Measurements from ENCODE around the gene TXNL4A.
"Not testable (repeated sequence)": the region's sequence is repeated elsewhere in the genome, so short reads cannot be mapped to it uniquely, and the experiment has no call there.

Gene TXNL4A

GRCh38 chr18:79963658-79964329 lies 24.6 kb downstream of the TXNL4A start:
- no peak for DNase-seq

DNA sequence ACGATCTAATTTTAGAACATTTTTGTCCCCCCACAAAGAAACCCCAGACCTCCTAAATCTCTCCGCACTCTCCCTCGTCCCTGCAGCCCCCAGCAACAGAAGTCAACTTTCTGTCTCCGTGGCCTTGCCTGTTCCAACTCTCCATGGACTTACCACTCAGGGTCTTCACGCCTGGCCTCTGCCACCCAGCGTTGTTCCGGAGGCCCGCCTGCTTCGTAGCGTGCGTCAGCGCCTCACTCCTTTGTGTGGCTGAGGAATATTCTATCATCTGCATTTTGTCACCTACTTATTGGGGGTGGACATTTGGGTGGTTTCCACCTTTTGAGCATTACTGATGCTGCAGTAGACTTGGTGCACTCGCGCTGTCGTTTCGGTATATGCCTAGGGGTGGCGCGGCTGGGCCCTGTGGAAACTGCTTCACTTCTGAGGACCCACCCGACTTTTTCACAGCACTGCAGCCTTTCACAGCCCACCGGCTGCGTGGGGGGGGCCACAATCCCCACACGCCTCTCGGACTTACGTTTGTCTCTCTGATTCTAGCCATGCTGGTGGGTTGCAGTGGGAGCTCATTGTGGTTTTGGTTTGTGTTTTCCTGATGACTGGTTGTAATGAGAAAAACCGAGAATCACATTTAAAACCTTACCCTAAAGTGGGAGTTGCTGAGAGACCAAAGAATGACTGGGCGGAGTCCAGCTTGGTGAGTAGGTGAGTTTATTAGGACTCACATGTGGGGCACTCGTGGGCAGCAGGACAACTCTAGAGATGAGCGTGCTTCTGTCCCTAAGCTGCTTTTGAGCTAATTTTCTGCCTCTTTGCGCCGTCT lies 25.3 kb downstream of the TXNL4A start:
- peak; percentile 75 for DNase-seq

GRCh38 chr18:79962311-79962710 lies 26.1 kb downstream of the TXNL4A start:
- DNase-seq: no peak

- no peak for DNase-seq
These were observed 26.7 kb downstream of the TXNL4A start for GRCh38 chr18:79961527-79962291.

GRCh38 chr18:79960921-79961526 lies 27.3 kb downstream of the TXNL4A start:
- no peak for DNase-seq

GRCh38 chr18:79960161-79960801 lies 28.1 kb downstream of the TXNL4A start:
- not testable (repeated sequence) for DNase-seq

GRCh38 chr18:79958981-79959380 lies 29.4 kb downstream of the TXNL4A start:
- DNase-seq: no peak

DNA sequence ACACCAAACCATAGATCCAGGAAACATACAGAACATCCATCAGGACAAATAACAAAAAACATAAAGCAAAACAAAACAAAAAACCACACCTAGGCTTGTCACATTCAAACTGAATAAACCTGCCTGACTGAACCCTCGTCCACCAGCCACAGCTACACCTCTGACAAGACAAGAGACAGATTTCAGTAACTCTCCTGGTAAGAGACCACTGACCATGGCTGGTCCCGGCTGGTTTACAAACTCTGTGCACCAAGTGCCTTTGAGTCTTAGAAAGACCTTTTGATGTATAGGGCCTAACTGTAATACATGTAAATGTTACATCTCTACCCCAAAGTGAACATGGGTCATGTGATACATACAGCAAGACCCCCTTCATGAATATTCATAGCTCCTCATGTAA lies 32.1 kb downstream of the TXNL4A start:
- no peak for DNase-seq

- no peak for DNase-seq
These were observed 32.9 kb downstream of the TXNL4A start for GRCh38 chr18:79955302-79956075.

- no peak for DNase-seq
These were observed 33.6 kb downstream of the TXNL4A start for GRCh38 chr18:79954791-79955190.

DNA sequence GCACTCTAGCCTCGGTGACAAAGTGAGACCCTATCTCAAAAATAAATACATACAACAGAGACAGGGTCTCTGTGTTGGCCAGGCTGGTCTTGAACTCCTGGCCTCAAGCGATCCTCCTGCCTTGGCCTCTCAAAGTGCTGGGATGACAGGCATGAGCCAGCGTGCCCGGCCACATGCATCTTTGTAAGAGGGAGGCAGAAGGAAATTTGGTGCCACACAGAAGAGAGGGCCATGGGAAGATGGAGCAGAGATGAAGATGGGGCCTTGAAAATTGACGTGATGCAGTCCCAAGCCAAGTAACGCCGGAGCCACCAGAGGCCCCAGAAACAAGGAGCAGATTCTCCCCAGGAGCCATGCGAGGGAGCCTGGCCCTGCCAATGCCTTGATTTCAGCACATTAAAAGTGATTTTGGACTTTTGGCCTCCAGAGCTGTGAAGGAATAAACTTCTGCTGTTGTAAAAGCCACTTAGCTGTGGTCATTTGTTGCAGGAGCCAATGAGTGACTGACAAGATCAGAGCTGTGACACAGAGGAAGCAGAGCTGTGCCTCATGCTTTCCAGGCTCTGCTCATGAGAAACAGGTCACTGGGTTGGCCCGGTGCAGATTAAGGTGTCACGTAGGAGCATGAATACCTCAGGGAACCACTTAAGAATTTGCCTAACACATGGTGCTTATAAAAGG lies 34.3 kb downstream of the TXNL4A start:
- DNase-seq: no peak

DNA sequence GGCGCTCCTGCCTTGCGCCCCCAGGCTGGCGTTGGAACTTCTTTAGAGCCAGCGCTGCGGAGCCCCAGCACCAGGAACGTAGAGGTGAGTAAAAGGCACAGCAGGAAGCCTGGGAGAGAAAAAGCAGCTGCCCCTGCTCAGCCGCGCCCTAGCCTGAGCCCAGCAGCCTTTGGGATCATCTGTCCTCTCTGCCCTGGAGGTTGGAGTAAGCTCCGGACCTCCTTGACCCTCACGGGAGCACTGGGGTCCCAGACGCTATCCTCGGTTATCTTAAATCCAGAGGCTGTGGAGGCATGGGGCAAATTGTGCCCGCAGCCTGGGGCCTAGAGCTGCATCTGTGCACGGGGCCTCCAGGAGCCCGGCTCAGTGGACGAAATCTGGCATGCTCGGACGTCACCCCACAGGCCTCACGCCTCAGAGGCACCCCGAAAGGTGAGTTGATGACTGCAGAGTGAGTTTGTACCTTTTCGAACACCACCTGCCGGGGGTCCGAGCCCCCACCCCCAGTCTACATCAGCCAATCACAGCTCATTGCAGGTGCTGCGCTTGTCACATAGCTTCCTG lies 35.3 kb downstream of the TXNL4A start:
- no peak for DNase-seq

- DNase-seq: no peak
These were observed 35.8 kb downstream of the TXNL4A start for GRCh38 chr18:79952456-79952995.

- DNase-seq: peak; percentile 96
These were observed 36.6 kb downstream of the TXNL4A start, which contains the start of gene SLC66A2 for GRCh38 chr18:79951545-79952455. TSS of gene SLC66A2 (minus strand) at chr18:79951653. CDS start at chr18:79950926, 727 bp downstream.

DNA sequence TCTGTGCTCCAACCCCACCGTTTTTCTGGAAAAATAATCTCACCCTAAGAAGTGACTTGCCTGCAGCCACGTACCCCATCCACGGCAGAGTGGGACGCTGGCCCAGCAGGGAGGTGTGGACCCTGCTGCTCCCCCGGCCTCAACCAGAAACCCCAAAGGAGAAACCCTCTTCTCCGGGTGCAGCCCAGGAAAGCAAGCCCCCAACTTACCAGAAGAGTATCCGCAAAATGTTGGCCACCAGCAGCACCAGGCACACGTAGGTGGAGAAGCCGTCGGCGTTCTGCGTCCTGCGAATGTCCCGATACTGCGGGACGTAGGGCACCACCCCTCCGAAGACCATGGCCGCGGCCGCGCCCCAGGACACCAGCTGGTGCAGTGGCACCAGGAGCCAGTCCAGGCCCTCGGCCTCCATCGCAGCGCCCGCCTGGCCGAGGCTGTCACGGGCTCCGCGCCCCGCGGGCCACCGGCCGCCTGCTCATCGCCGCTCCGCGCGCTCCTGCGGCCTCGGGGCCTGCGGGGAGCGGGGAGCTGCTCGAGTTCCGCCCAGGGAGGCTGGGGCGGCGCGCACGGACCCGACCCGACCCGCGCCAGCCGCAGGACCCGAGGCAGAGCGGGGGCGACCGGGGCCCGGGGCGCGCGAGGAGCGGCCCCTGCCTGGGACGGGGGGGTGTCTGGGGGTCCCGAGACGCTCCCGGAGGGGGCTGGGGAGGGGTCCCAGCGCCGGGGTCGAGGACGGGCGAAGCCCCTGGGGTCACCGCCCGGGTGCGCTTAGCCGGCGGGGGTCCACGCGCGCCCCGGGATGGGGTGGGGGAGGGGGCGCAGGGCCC lies 37.6 kb downstream of the TXNL4A start:
- DNase-seq: no peak

DNA sequence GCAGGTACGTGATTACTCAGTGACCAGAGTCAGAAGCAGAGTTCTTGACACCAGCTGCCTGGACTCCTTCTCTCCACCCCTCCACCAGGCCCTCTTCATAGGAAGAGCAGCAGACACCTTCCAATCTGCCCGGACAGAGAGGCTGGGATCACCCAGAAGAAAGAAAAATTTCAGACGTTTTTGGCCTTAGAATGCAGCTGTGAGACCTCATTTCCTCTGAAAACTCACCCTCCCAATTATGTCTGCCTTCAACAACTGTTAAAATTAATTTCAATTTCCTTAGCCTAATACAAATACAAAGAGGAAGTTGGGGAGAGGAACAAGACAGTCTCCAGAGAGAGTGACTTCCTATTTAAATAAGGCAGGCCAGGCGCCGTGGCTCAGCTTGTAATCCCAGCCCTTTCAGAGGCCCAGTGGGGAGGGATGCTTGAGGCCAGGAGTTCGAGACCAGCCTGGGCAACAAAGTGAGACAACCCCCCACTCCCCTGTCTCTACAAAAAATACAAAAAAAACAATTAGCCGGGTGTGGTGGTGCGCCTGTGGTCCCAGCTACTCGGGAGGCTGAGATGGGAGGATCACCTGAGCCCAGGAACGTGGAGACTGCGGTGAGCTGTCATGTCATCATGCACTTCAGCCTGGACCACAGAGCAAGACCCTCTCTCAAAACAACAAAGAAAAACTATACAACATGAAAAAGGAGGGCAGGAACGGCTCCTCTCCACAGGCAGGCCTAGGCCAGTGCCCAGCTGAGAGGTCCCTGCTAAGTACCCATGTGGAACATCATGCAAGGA lies 38.5 kb downstream of the TXNL4A start:
- no peak for DNase-seq

DNA sequence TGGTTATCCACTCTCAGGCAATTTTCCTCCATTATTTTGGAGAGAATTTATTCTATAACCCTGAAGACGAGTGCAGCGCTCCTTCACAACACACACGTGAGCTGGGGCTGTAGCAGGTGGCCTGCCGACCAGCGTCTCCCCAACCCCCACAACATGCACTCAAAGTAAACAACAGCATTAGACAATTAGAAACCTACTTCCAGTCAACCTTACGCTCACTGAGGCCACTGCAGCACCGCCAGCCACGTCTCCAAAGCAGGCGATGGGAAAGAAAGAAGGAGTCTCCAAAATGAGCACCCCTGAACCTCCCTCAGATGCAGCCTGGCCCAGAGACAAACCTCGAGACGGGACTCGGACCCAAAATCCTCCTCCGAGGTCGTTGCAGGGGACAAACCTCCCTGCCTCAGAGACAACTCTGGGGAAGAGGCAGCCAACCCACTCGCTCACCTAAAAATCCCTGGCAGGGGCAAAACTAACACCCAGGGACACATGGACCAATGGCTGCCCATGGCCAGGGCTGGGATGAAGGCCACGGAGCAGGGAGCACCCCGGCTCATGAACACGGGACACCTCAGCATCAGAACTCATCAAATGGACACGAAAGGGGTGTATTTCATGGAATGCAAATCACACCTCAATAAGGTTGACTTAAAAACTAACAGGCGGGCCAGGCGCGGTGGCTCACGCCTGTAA lies 39.5 kb downstream of the TXNL4A start:
- DNase-seq: no peak

Measured in CD4-positive, alpha-beta T cell treated with Interleukin-10 for 1 hour (primary cell).